Pancreas (tissue), 10 donors: ENCODE results near the gene PPP6R3. TPM values are rescaled to one million over a fixed set of nuclear protein-coding genes. Genes with fewer than 3 reads are reported as not detected.

Experiments
- ATAC-seq, 4 donors: fragments of 200-7000 bp; cut with Tn5 transposase; one replicate each; pipeline versions ENCODE4 v1.8.0 to v1.9.1; 2020; ENCODE audit warnings: mild to moderate bottlenecking in 4 of 4, moderate library complexity in 4 of 4
- DNase-seq, 6 donors: peaks; one replicate each; pipeline ENCODE4 v3.0.0-alpha.2; 2020
- FAIRE-seq: peaks from 2 replicates; lab custom pipeline; 2012; peaks lifted over from hg19 to GRCh38; lab: Jason Lieb, UNC
- H3K27ac ChIP-seq, 4 donors: fragments of 200-600 bp; sonication (generic); 1 replicate in 3 of 4; 2 replicates in 1 of 4; pipeline versions ENCODE4 v1.5.0 to v1.8.0; 2020
- H3K27me3 ChIP-seq, 4 donors: fragments of 200-600 bp; one replicate each; pipeline ENCODE4 v1.8.0; 2021
- H3K36me3 ChIP-seq, 3 donors: fragments of 200-600 bp; sonication (generic) in 1 of 3; one replicate each; pipeline versions ENCODE4 v1.5.0 to v1.8.0; 2020 to 2021
- H3K4me1 ChIP-seq, 3 donors: fragments of 200-600 bp; one replicate each; pipeline ENCODE4 v1.8.0; 2021
- H3K4me3 ChIP-seq, 4 donors: fragments of 200-600 bp; sonication (generic) in 2 of 4; one replicate each; pipeline versions ENCODE4 v1.5.0 to v1.8.0; 2020 to 2021
- H3K9me3 ChIP-seq, 4 donors: fragments of 200-600 bp; one replicate each; pipeline ENCODE4 v1.8.0; 2021
- CTCF ChIP-seq, 4 donors: fragments of 200-600 bp; sonication (generic) in 3 of 4; IDR thresholded peaks; one replicate each; pipeline versions ENCODE4 v1.5.0 to v1.8.0; 2021; ENCODE audit warnings: antibody characterized with exemption in 4 of 4
- WGBS, 2 donors: extraction: QIAGEN DNeasy Blood & Tissue Kit; methylation state at CpG; one replicate each; pipeline ENCODE4 v1.1.7; 2013; 5-methylcytosine and 5-hydroxymethylcytosine counted together
- intact Hi-C, 3 donors: fragments of 100-400 bp; cut with DNase I; formaldehyde crosslinking; loops; one replicate each; pipeline versions ENCODE4 v1.11.1 to v1.14.2; 2022
- polyA plus RNA-seq, 2 donors: library from polyadenylated mRNA; stranded (reverse); fragments of 200-250 nt; gene quantifications; one replicate each; pipeline ENCODE4 v1.2.3, GENCODE V29; 2013
- total RNA-seq, 6 donors: library from RNA; stranded (reverse); fragmentation: NEBNext Ultra II Directional in 4 of 6; extraction: Animal tissue kit (Norgen Biotek cat#: 25700) in 4 of 6; gene quantifications; one replicate each; pipeline versions ENCODE4 v1.2.1 to v1.2.4, GENCODE V29; 2021 to 2023
- donor health status: healthy with polysubstance abuse.
- donor health status: DM: no; HTN: no; CAD: no; lungs with moderate emphysema.
- donor health status: DM: no; HTN: no; CAD: no.
- donor health status: control.
- donor health status: control.
- donor health status: Bipolar disorder and iron deficiency.
- donor health status: DM: yes; HTN: yes; CAD: no.
- donor health status: DM: no; HTN: no; CAD: no.
- donor health status: DM: no; HTN: no; CAD: no.
- donor health status: DM: yes; HTN: yes; CAD: no.

PPP6R3 gene
- total and polyA plus RNA-seq, 8 donors = 19.5 to 56.0 (median 33.5) TPM

GRCh38 chr11:68658661-68659060 is 198.1 kb downstream of the PPP6R3 start:
- Histone ChIP-seq H3K27me3 (no peaks in the 10 kb centered on the region), H3K9me3 (no peaks in the 10 kb centered on the region), H3K4me3 (no peak overlapping the region), H3K36me3 (no peaks in the 10 kb centered on the region), H3K4me1 (no peaks in the 10 kb centered on the region), H3K27ac (no peak overlapping the region)
- ATAC-seq = peak in 2 of 4 donors; percentile 46 to 47
- intact Hi-C loops = no loop called here
- TF ChIP-seq CTCF (IDR thresholded peaks at IDR 0.05) = no peak
- no peak for DNase-seq
- 76 to 81% methylated on average over 13 of the region's 13 CpGs for WGBS, 2 donors
- no peak for FAIRE-seq

- no peaks in the 10 kb centered on the region for H3K9me3 ChIP-seq
- no peak overlapping the region for H3K4me3 ChIP-seq
- H3K27ac ChIP-seq = no peak overlapping the region
- ATAC-seq (peak in 3 of 4 donors; percentile 44 to 81 (median 69)), FAIRE-seq (no peak), DNase-seq (peak in 2 of 6 donors; percentile 29 to 39)
- TF ChIP-seq CTCF (IDR thresholded peaks at IDR 0.05) = no peak
- no peaks in the 10 kb centered on the region for H3K36me3 ChIP-seq
- intact Hi-C loops = no loop called here
- no peaks in the 10 kb centered on the region for H3K4me1 ChIP-seq
- WGBS, 2 donors = 55 to 58% methylated on average over 22 of the region's 22 CpGs
- no peaks in the 10 kb centered on the region for H3K27me3 ChIP-seq
Observed at GRCh38 chr11:68659158-68659921, 198.8 kb downstream of the PPP6R3 start.

- H3K9me3 ChIP-seq = no peaks in the 10 kb centered on the region
- no peaks in the 10 kb centered on the region for H3K4me1 ChIP-seq
- intact Hi-C loops = no loop called here
- no peaks in the 10 kb centered on the region for H3K27me3 ChIP-seq
- H3K4me3 ChIP-seq = no peak overlapping the region
- ATAC-seq (no peak), FAIRE-seq (no peak), DNase-seq (no peak)
- no peaks in the 10 kb centered on the region for H3K36me3 ChIP-seq
- no peak overlapping the region for H3K27ac ChIP-seq
- no peak for TF ChIP-seq CTCF (IDR thresholded peaks at IDR 0.05)
- WGBS, 2 donors = 74 to 81% methylated on average over 18 of the region's 18 CpGs
Observed at GRCh38 chr11:68660066-68660810, 199.7 kb downstream of the PPP6R3 start.

GRCh38 chr11:68661014-68661413 is 200.5 kb downstream of the PPP6R3 start:
- DNase-seq = no peak
- intact Hi-C loops = no loop called here
- ATAC-seq = no peak
- Histone ChIP-seq H3K27me3 (no peaks in the 10 kb centered on the region), H3K4me3 (no peak overlapping the region), H3K4me1 (no peaks in the 10 kb centered on the region), H3K27ac (no peak overlapping the region), H3K36me3 (no peaks in the 10 kb centered on the region), H3K9me3 (no peaks in the 10 kb centered on the region)
- no peak for FAIRE-seq
- TF ChIP-seq CTCF (IDR thresholded peaks at IDR 0.05) = no peak
- WGBS, 2 donors = 65 to 67% methylated on average over 15 of the region's 15 CpGs
